Activated naive CD8-positive, alpha-beta T cell treated with anti-CD3 and anti-CD28 coated beads, Interleukin-2, amount 50 U/mL, for 24 hours (primary cell): Measurements from ENCODE around the gene ZNF622.
A peak's percentile ranks its signal among the peaks of the same experiment; 100 is the strongest.
"Not testable (repeated sequence)": the region's sequence is repeated elsewhere in the genome, so short reads cannot be mapped to it uniquely, and the experiment has no call there.

Source experiments
- ATAC-seq: fragments of 150-1000 bp; cut with Tn5 transposase; one replicate; pipeline ENCODE4 v1.10.0; 2021
- DNase-seq: peaks from one replicate; pipeline ENCODE4 v3.0.0; 2021
- H3K27ac Mint-ChIP-seq: one replicate; pipeline ENCODE4 v1.8.0; 2021; ENCODE audit warnings: mild to moderate bottlenecking, mixed read lengths
- H3K27me3 Mint-ChIP-seq: one replicate; pipeline ENCODE4 v1.8.0; 2021; ENCODE audit warnings: mixed read lengths
- H3K36me3 Mint-ChIP-seq: one replicate; pipeline ENCODE4 v1.8.0; 2021; ENCODE audit warnings: low read depth, mixed read lengths
- H3K4me1 Mint-ChIP-seq: one replicate; pipeline ENCODE4 v1.8.0; 2021; ENCODE audit warnings: mixed read lengths
- H3K4me3 Mint-ChIP-seq: one replicate; pipeline ENCODE4 v1.8.0; 2021; ENCODE audit warnings: mild to moderate bottlenecking, moderate library complexity, mixed read lengths
- H3K9me3 Mint-ChIP-seq: one replicate; pipeline ENCODE4 v1.8.0; 2021; ENCODE audit warnings: mixed read lengths

Gene ZNF622

DNA sequence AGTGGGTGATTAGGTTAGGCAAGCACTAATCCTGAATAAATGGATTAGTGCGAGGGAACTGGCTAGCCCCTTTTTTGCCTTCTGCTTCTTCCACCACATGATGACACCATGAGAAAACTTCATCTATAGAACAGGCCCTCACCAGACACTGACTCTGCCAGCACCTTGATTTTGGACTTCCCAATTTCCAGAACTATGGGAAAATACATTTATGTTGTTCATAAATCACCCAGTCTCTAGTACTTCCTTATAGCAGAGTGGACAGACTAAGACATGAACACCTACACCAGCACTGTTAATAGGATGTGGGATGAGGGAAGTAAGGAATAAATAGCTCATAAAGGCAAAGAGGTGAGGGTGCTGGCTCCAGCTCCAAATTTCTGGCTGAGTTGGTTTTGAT, 1.4 kb downstream of the ZNF622 start:
- ATAC-seq (no peak), DNase-seq (no peak)
- Mint-ChIP-seq H3K27me3 (no peaks in the 10 kb centered on the region), H3K27ac (peak overlapping the region; percentile 97), H3K36me3 (peaks cover 63% of the 10 kb centered on the region), H3K4me3 (peak overlapping the region; percentile 98), H3K9me3 (no peaks in the 10 kb centered on the region), H3K4me1 (peaks cover 92% of the 10 kb centered on the region)

DNA sequence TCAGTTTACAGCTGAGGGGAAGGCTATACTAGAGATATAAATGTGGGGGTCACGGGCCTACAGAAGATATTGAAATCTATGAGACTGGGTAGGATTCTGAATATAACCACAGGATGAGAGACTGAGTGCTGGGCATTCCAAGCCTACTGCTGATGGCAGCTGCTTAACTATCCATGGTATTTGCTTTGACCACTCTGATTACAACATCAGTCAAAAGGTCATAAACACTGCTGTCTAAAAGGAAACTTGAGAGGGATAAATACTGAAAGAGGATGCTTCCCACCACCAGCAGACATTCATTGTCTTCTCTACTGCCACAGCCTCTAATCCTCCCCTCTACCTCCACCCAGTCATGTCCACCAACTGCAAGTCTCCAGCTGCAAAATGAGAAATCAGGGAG, 3.8 kb downstream of the ZNF622 start:
- DNase-seq (no peak), ATAC-seq (no peak)
- no peaks in the 10 kb centered on the region for H3K9me3 Mint-ChIP-seq
- H3K27me3 Mint-ChIP-seq: no peaks in the 10 kb centered on the region
- H3K4me1 Mint-ChIP-seq: peaks cover 92% of the 10 kb centered on the region
- H3K36me3 Mint-ChIP-seq: peaks cover 70% of the 10 kb centered on the region
- peak overlapping the region; percentile 43 for H3K4me3 Mint-ChIP-seq
- peak overlapping the region; percentile 9 for H3K27ac Mint-ChIP-seq

DNA sequence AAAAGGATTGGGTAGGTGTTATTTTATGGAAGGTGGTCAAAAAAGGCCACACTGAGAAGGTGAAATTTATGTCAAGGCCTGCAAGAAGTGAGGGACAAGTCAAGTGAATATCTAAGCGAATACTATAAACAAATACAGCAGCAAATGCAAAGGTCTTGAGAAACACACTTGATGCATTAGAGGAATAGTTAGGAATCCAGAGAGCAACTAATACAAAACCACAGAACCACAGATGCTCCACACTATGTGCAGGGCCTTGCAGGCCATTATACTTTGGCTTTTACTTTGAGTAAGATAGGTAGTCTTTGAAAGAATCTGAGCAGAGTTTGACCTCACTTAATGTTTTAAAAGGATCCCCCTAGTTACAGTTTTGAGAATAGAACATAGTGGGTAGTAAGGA, 4.6 kb downstream of the ZNF622 start:
- no peak for DNase-seq
- peak overlapping the region; percentile 43 for H3K4me3 Mint-ChIP-seq

GRCh38 chr5:16459451-16459850, 6.1 kb downstream of the ZNF622 start:
- H3K27ac Mint-ChIP-seq: peak overlapping the region; percentile 17
- peaks cover 96% of the 10 kb centered on the region for H3K4me1 Mint-ChIP-seq
- H3K36me3 Mint-ChIP-seq: peaks cover 78% of the 10 kb centered on the region
- H3K27me3 Mint-ChIP-seq: no peaks in the 10 kb centered on the region
- no peak overlapping the region for H3K4me3 Mint-ChIP-seq
- ATAC-seq (peak; percentile 45), DNase-seq (no peak)
- H3K9me3 Mint-ChIP-seq: no peaks in the 10 kb centered on the region

More for the DNA sequence above, 4.6 kb downstream of the ZNF622 start:
- Mint-ChIP-seq H3K4me1 (peaks cover 93% of the 10 kb centered on the region), H3K27me3 (no peaks in the 10 kb centered on the region), H3K36me3 (peaks cover 77% of the 10 kb centered on the region), H3K9me3 (no peaks in the 10 kb centered on the region), H3K27ac (peak overlapping the region; percentile 70)
- no peak for ATAC-seq

DNA sequence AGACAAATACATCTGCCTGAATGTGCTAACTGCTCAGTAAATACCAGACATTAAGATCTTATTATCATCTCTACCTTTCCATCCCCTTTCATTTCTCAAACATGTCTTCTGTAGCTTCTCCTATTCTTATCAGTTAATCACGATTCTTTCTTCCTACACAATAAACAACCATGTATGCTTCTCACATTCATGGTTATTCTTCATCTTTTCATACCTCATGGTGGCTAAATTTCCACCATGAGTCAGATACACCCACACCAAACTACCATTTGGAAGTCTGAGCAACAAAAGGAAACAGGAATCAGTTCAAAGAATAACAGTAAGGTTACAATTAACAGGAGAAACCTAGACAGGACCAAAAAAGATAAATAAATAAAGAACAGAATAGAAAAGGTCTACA, 7.7 kb downstream of the ZNF622 start:
- Mint-ChIP-seq H3K27me3 (no peaks in the 10 kb centered on the region), H3K9me3 (no peaks in the 10 kb centered on the region), H3K27ac (peak overlapping the region; percentile 81), H3K36me3 (peaks cover 69% of the 10 kb centered on the region), H3K4me3 (peak overlapping the region; percentile 49), H3K4me1 (peaks cover 86% of the 10 kb centered on the region)
- DNase-seq (no peak), ATAC-seq (peak; percentile 48)

GRCh38 chr5:16457451-16457850, 8.1 kb downstream of the ZNF622 start:
- H3K36me3 Mint-ChIP-seq: peaks cover 68% of the 10 kb centered on the region
- ATAC-seq: peak; percentile 9
- peaks cover 82% of the 10 kb centered on the region for H3K4me1 Mint-ChIP-seq
- H3K27me3 Mint-ChIP-seq: no peaks in the 10 kb centered on the region
- H3K27ac Mint-ChIP-seq: peak overlapping the region; percentile 81
- DNase-seq: no peak
- no peaks in the 10 kb centered on the region for H3K9me3 Mint-ChIP-seq
- peak overlapping the region; percentile 49 for H3K4me3 Mint-ChIP-seq

DNA sequence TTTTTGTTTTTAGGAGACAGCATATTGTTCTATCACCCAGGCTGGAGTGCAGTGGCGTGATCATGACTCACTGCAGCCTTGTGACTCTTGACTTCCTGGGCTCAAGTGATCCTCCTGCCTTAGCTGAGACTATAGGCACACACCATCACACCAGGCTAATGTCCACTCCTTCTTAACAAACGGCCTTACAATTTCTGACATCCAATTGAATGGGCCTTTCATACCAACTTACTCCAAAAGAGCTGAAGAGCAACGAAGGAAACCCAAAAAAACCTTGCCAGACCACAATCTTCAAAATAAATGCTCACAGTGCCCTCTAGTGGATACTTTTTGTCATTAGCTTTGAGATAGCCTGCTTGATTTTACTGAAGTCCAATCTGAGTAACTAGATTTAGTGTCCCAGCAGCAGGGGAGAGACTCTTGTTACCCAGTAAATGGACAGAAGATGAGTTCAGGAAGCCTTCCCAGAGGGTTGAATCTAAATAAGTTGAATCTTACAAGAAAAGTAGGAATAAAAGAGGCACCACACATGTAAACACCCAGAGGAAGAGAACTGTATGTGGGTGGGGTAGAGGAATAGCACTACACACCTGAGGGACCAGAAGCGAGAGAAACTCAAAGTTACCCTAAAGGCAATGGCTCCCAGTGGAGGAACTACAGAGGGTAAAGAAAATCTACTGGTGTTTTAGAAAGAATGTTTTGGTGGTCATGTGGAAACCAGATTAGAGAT, 9.3 kb downstream of the ZNF622 start:
- peak overlapping the region; percentile 39 for H3K4me3 Mint-ChIP-seq
- no peaks in the 10 kb centered on the region for H3K27me3 Mint-ChIP-seq
- H3K27ac Mint-ChIP-seq: peak overlapping the region; percentile 78
- H3K4me1 Mint-ChIP-seq: peaks cover 72% of the 10 kb centered on the region
- ATAC-seq (peak; percentile 82), DNase-seq (peak; percentile 17)
- peaks cover 62% of the 10 kb centered on the region for H3K36me3 Mint-ChIP-seq
- no peaks in the 10 kb centered on the region for H3K9me3 Mint-ChIP-seq

GRCh38 chr5:16455668-16456067, 9.9 kb downstream of the ZNF622 start:
- no peak for ATAC-seq
- H3K4me1 Mint-ChIP-seq: peaks cover 66% of the 10 kb centered on the region
- no peaks in the 10 kb centered on the region for H3K9me3 Mint-ChIP-seq
- H3K4me3 Mint-ChIP-seq: peak overlapping the region; percentile 39
- peaks cover 62% of the 10 kb centered on the region for H3K36me3 Mint-ChIP-seq
- no peaks in the 10 kb centered on the region for H3K27me3 Mint-ChIP-seq
- DNase-seq: no peak
- H3K27ac Mint-ChIP-seq: peak overlapping the region; percentile 78

DNA sequence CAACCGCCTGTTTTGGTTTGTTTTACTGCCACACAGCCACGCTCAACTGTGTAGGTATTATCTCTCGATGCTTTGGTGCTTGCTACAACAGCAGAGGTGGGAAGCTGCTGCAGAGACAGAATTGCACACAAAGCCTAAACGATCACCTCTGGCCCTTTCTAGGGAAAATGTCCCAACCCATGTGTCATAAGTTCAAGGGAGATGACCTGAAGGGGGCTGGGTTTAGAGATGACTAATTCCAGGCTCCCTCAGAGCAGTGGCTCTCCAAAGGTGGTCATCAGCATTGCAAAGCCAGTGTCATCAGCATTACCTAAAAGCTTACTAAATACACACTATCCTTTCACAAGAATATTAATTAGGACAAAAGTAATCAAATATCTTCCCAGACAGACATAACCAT, 10.9 kb downstream of the ZNF622 start:
- Mint-ChIP-seq H3K27me3 (no peaks in the 10 kb centered on the region), H3K27ac (peak overlapping the region; percentile 41), H3K4me3 (no peak overlapping the region), H3K36me3 (peaks cover 61% of the 10 kb centered on the region), H3K4me1 (peaks cover 56% of the 10 kb centered on the region), H3K9me3 (no peaks in the 10 kb centered on the region)
- ATAC-seq: no peak
- DNase-seq: no peak

DNA sequence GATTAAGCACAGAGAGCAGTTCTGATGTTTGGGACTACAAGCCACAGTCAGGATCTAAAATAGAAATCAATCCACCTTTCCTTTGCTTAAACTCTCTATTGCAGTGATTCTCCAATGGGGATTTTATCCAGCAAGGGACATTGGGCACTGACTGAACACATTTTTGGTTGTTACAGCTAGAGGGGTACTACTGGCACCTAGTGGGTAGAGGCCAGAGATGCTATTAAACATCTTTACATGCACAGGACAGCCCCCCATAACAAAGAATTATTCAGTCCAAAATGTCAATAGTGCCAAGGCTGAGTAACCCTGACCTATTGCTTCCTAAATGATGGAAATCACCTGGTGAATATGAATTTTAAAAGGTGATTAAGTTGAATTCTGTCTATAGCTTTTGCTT, 12.0 kb downstream of the ZNF622 start:
- DNase-seq: no peak
- Mint-ChIP-seq H3K27me3 (no peaks in the 10 kb centered on the region), H3K27ac (no peak overlapping the region), H3K9me3 (no peaks in the 10 kb centered on the region), H3K4me1 (peaks cover 47% of the 10 kb centered on the region), H3K4me3 (no peak overlapping the region), H3K36me3 (peaks cover 63% of the 10 kb centered on the region)
- no peak for ATAC-seq

GRCh38 chr5:16450163-16450562, 15.4 kb downstream of the ZNF622 start:
- Mint-ChIP-seq H3K9me3 (no peaks in the 10 kb centered on the region), H3K4me1 (peaks cover 13% of the 10 kb centered on the region), H3K36me3 (peaks cover 54% of the 10 kb centered on the region), H3K27ac (no peak overlapping the region), H3K4me3 (no peak overlapping the region), H3K27me3 (no peaks in the 10 kb centered on the region)
- no peak for ATAC-seq
- DNase-seq: no peak

GRCh38 chr5:16446993-16447392, 18.6 kb downstream of the ZNF622 start:
- H3K27me3 Mint-ChIP-seq: no peaks in the 10 kb centered on the region
- no peak for ATAC-seq
- peaks cover 39% of the 10 kb centered on the region for H3K36me3 Mint-ChIP-seq
- H3K27ac Mint-ChIP-seq: no peak overlapping the region
- no peak overlapping the region for H3K4me3 Mint-ChIP-seq
- H3K9me3 Mint-ChIP-seq: no peaks in the 10 kb centered on the region
- H3K4me1 Mint-ChIP-seq: no peaks in the 10 kb centered on the region
- no peak for DNase-seq

GRCh38 chr5:16437977-16438376, 27.6 kb downstream of the ZNF622 start:
- H3K27me3 Mint-ChIP-seq: peaks cover under 1% of the 10 kb centered on the region
- DNase-seq: no peak
- no peaks in the 10 kb centered on the region for H3K4me1 Mint-ChIP-seq
- no peak overlapping the region for H3K4me3 Mint-ChIP-seq
- H3K9me3 Mint-ChIP-seq: no peaks in the 10 kb centered on the region
- ATAC-seq: no peak
- H3K36me3 Mint-ChIP-seq: no peaks in the 10 kb centered on the region
- H3K27ac Mint-ChIP-seq: no peak overlapping the region

DNA sequence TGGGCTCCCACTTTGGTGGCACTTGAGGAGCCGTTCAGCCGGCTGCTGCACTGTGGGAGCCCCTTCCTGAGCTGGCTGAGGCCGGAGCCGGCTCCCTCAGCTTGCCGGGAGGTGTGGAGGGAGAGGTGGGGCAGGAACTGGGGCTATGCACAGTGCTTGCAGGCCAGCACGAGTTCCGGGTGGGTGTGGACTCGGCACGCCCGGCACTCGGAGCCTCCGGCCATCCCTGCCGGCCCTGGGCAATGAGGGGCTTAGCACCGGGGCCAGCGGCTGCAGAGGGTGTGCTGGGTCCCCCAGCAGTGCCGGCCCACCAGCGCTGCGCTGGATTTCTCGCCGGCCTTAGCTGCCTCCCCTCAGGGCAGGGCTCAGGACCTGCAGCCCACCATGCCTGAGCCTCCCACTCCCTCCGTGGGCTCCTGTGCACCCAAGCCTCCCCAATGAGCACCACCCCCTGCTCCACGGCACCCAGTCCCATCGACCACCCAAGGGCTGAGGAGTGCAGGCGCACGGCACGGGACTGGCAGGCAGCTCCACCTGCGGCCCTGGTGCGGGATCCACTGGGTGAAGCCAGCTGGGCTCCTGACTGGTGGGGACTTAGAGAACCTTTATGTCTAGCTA, 29.4 kb downstream of the ZNF622 start:
- ATAC-seq, H3K4me3 Mint-ChIP-seq: not testable (repeated sequence)

GRCh38 chr5:16431490-16431889, 34.1 kb downstream of the ZNF622 start:
- no peaks in the 10 kb centered on the region for H3K9me3 Mint-ChIP-seq
- no peaks in the 10 kb centered on the region for H3K36me3 Mint-ChIP-seq
- H3K4me3 Mint-ChIP-seq: no peak overlapping the region
- peaks cover 9% of the 10 kb centered on the region for H3K27me3 Mint-ChIP-seq
- no peak overlapping the region for H3K27ac Mint-ChIP-seq
- DNase-seq (no peak), ATAC-seq (no peak)
- H3K4me1 Mint-ChIP-seq: no peaks in the 10 kb centered on the region

More for the DNA sequence above, 29.4 kb downstream of the ZNF622 start:
- not testable (repeated sequence) for DNase-seq, H3K27me3 Mint-ChIP-seq, H3K4me1 Mint-ChIP-seq, H3K9me3 Mint-ChIP-seq, H3K36me3 Mint-ChIP-seq, H3K27ac Mint-ChIP-seq
